ENCODE results near the gene RAD18.

RAD18 gene

GRCh38 chr3:8848696-8849131 lies 114.6 kb downstream of the RAD18 start:
- Histone ChIP-seq H3K4me1 (no peaks in the 10 kb centered on the region), H3K27me3 (ENCODE audit: control insufficient read depth, insufficient read depth, low read length) (no peaks in the 10 kb centered on the region), H3K36me3 (ENCODE audit: control insufficient read depth, insufficient read depth, low read length) (no peaks in the 10 kb centered on the region), H2AFZ (no peak overlapping the region), H3K79me2 (no peaks in the 10 kb centered on the region), H3K4me3 (ENCODE audit: low read depth, low read length) (no peak overlapping the region), H3K4me2 (ENCODE audit: low read length) (no peak overlapping the region), H3K9ac (no peak overlapping the region), H3K27ac (no peak overlapping the region), H3K9me3 (ENCODE audit: control insufficient read depth, low read length) (no peaks in the 10 kb centered on the region)
- TF ChIP-seq CTCF (IDR thresholded peaks at IDR 0.05), result no peak

- Histone ChIP-seq H3K27ac (no peak overlapping the region), H3K4me3 (ENCODE audit: low read depth, low read length) (no peak overlapping the region), H3K9me3 (ENCODE audit: control insufficient read depth, low read length) (no peaks in the 10 kb centered on the region), H3K9ac (no peak overlapping the region), H3K79me2 (no peaks in the 10 kb centered on the region), H3K4me1 (no peaks in the 10 kb centered on the region), H3K27me3 (ENCODE audit: control insufficient read depth, insufficient read depth, low read length) (no peaks in the 10 kb centered on the region), H2AFZ (no peak overlapping the region), H3K4me2 (ENCODE audit: low read length) (no peak overlapping the region), H3K36me3 (ENCODE audit: control insufficient read depth, insufficient read depth, low read length) (no peaks in the 10 kb centered on the region)
- no peak for TF ChIP-seq CTCF (IDR thresholded peaks at IDR 0.05)
Measured at GRCh38 chr3:8847317-8847716, 116.0 kb downstream of the RAD18 start.

GRCh38 chr3:8846176-8846575 lies 117.1 kb downstream of the RAD18 start:
- no peaks in the 10 kb centered on the region for H3K27me3 ChIP-seq (ENCODE audit: control insufficient read depth, insufficient read depth, low read length)
- H3K27ac ChIP-seq, result no peak overlapping the region
- no peaks in the 10 kb centered on the region for H3K9me3 ChIP-seq (ENCODE audit: control insufficient read depth, low read length)
- no peak overlapping the region for H2AFZ ChIP-seq
- H3K4me3 ChIP-seq (ENCODE audit: low read depth, low read length), result no peak overlapping the region
- H3K9ac ChIP-seq, result no peak overlapping the region
- no peaks in the 10 kb centered on the region for H3K36me3 ChIP-seq (ENCODE audit: control insufficient read depth, insufficient read depth, low read length)
- H3K79me2 ChIP-seq, result no peaks in the 10 kb centered on the region
- H3K4me2 ChIP-seq (ENCODE audit: low read length), result no peak overlapping the region
- H3K4me1 ChIP-seq, result no peaks in the 10 kb centered on the region
- no peak for TF ChIP-seq CTCF (IDR thresholded peaks at IDR 0.05)

- Histone ChIP-seq H3K79me2 (no peaks in the 10 kb centered on the region), H3K4me2 (ENCODE audit: low read length) (no peak overlapping the region), H3K4me1 (no peaks in the 10 kb centered on the region), H3K36me3 (ENCODE audit: control insufficient read depth, insufficient read depth, low read length) (no peaks in the 10 kb centered on the region), H2AFZ (no peak overlapping the region), H3K4me3 (ENCODE audit: low read depth, low read length) (no peak overlapping the region), H3K27me3 (ENCODE audit: control insufficient read depth, insufficient read depth, low read length) (no peaks in the 10 kb centered on the region), H3K9ac (no peak overlapping the region), H3K27ac (no peak overlapping the region), H3K9me3 (ENCODE audit: control insufficient read depth, low read length) (no peaks in the 10 kb centered on the region)
- no peak for TF ChIP-seq CTCF (IDR thresholded peaks at IDR 0.05)
Measured at GRCh38 chr3:8845641-8846040, 117.6 kb downstream of the RAD18 start.

- Histone ChIP-seq H3K9me3 (ENCODE audit: control insufficient read depth, low read length) (no peaks in the 10 kb centered on the region), H3K4me1 (no peaks in the 10 kb centered on the region), H3K79me2 (no peaks in the 10 kb centered on the region), H2AFZ (no peak overlapping the region), H3K9ac (no peak overlapping the region), H3K27me3 (ENCODE audit: control insufficient read depth, insufficient read depth, low read length) (no peaks in the 10 kb centered on the region), H3K4me3 (ENCODE audit: low read depth, low read length) (no peak overlapping the region), H3K36me3 (ENCODE audit: control insufficient read depth, insufficient read depth, low read length) (no peaks in the 10 kb centered on the region), H3K4me2 (ENCODE audit: low read length) (no peak overlapping the region), H3K27ac (no peak overlapping the region)
- no peak for TF ChIP-seq CTCF (IDR thresholded peaks at IDR 0.05)
Measured at GRCh38 chr3:8843347-8843746, 119.9 kb downstream of the RAD18 start.

All from parathyroid adenoma (tissue), 2 donors.